COLO829 (cell line): ENCODE data around the gene BMP10.

ENCODE experiments used
- DNase-seq: peaks from one replicate; pipeline ENCODE4 v3.0.0; 2012; ENCODE audit warnings: low spot score

BMP10 gene

DNA sequence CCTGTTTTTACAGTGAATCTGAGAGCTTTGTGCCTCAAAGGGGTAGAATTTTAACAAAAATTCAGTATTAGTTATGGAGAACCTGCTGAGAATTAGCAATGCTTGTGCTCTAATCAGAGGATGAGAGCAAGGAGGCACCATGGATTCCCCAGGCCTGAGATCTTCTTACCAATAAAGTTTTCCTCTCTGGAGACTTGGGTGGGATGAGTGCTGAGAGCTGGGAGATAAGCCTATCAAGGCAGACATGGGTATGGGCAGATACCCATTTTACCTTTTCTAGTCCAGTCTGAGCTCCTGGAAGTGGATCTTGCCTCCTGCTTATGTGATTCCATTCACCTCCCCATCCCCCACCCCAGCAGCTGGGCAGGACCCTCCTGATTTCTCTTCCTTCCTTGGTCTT, 53.9 kb downstream of the BMP10 start:
- DNase-seq, result no peak
